Tibial nerve (tissue), 4 donors: ENCODE data around the gene PNPLA7. TPM values are rescaled to one million over a fixed set of nuclear protein-coding genes. Genes with fewer than 3 reads are reported as not detected.

Experiments
- DNase-seq, 2 donors: peaks; one replicate each; pipeline ENCODE4 v3.0.0-alpha.2; 2019; ENCODE audit warnings: low spot score in 2 of 2
- H3K27ac ChIP-seq, 4 donors: fragments of 200-600 bp; sonication (generic) in 3 of 4; one replicate each; pipeline ENCODE4 v1.5.1; 2017 to 2019; ENCODE audit warnings: mild to moderate bottlenecking in 1 of 4
- H3K27me3 ChIP-seq, 2 donors: fragments of 200-600 bp; sonication (generic) in 1 of 2; one replicate each; pipeline versions ENCODE4 v1.5.1 to v1.6.0; 2017 to 2019
- H3K36me3 ChIP-seq, 3 donors: fragments of 200-600 bp; sonication (generic); one replicate each; pipeline ENCODE4 v1.5.1; 2018 to 2019
- H3K4me1 ChIP-seq, 4 donors: fragments of 200-600 bp; sonication (generic) in 3 of 4; one replicate each; pipeline ENCODE4 v1.5.1; 2017 to 2019
- H3K4me3 ChIP-seq, 4 donors: fragments of 200-600 bp; sonication (generic) in 3 of 4; one replicate each; pipeline ENCODE4 v1.5.1; 2017 to 2019; ENCODE audit warnings: mild to moderate bottlenecking in 1 of 4, moderate library complexity in 1 of 4
- H3K9me3 ChIP-seq, 4 donors: fragments of 200-600 bp; sonication (generic) in 3 of 4; one replicate each; pipeline ENCODE4 v1.5.1; 2017 to 2019
- EP300 ChIP-seq, 2 donors: sonication (generic); formaldehyde crosslinking; IDR thresholded peaks; one replicate each; pipeline ENCODE4 v1.6.1; 2017; ENCODE audit warnings: antibody characterized with exemption in 2 of 2, mild to moderate bottlenecking in 1 of 2
- POLR2A ChIP-seq, 2 donors: fragments of 450-650 bp; IDR thresholded peaks; one replicate each; pipeline ENCODE4 v1.6.1; 2017; ENCODE audit warnings: antibody characterized with exemption in 2 of 2, mild to moderate bottlenecking in 2 of 2, moderate library complexity in 2 of 2
- WGBS, 2 donors: methylation state at CpG; one replicate each; pipeline ENCODE4 v1.1.5; 2018; 5-methylcytosine and 5-hydroxymethylcytosine counted together
- total RNA-seq, 4 donors: library from RNA; depleted of rRNA; stranded (reverse); fragments of >200 nt; gene quantifications; one replicate each; pipeline ENCODE4 v1.1.0, GENCODE V29; 2016
- TF ChIP-seq, protein P1 (sequence below), 5 experiments: fragments of 200-600 bp in 3 of 5; fragments of 450-650 bp in 2 of 5; sonication (generic) in 3 of 5; IDR thresholded peaks; one replicate each; pipeline ENCODE4 v1.5.1; 2016 to 2019; ENCODE audit warnings: antibody characterized with exemption in 5 of 5, mild to moderate bottlenecking in 3 of 5, moderate library complexity in 2 of 5

Gene PNPLA7
- total RNA-seq, 4 donors from 2014 or later, result 12.0 to 25.2 (median 18.7) TPM

DNA sequence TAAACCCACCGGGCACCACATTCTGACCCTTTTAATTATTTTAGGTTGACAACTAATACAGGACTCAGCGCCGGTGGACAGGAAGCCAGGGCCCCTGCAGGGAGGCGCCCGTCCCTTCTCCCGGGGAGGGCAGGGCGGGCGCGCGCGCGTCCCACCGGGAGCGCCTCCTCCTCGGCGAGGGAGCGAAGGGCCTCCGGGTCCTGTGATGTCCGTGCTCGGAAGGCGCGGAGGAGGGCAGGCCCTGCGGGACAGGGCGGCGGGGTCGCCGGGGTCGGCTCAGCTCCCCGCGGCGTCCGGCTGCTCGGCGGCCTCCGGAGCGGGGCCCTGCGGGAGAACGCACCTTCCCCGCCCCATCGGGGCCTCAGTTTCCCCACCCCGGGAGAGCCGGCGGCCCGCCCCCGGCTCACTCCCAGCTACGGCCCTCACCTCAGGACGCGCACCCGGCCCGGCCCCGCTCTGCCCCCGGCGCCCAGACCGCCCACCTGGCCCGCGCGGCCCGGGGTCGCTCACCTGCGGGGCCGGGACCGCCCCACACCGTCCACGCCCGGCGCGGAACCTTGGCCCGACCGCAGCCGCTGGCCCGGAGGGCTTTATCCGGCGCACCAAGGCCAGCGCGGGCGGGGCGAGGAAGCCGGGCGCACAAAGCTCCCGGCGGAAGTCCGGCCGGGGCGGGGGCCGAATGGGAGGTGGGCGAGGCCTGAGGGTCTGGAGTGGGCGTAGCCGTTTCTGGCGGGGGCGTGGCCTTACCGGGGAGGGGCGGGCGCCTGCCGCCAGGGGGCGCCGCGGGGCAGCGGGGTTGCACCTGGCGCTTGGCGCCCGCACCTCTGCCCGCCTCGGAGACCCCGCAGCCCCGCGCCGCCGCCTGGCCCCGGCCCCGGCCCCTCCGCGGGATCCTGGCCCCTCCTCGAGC, 127.3 kb downstream of the PNPLA7 start, which contains the start of the genes EXD3 and NOXA1:
Gene EXD3, minus strand, starts transcription at position 559 of the 910 bp plus-strand sequence. CDS start 27,805 bp downstream, outside the sequence.
Gene NOXA1, plus strand, starts transcription at position 790 of the 910 bp plus-strand sequence. CDS start 137 bp downstream, outside the sequence.
- TF ChIP-seq, protein P1, sequence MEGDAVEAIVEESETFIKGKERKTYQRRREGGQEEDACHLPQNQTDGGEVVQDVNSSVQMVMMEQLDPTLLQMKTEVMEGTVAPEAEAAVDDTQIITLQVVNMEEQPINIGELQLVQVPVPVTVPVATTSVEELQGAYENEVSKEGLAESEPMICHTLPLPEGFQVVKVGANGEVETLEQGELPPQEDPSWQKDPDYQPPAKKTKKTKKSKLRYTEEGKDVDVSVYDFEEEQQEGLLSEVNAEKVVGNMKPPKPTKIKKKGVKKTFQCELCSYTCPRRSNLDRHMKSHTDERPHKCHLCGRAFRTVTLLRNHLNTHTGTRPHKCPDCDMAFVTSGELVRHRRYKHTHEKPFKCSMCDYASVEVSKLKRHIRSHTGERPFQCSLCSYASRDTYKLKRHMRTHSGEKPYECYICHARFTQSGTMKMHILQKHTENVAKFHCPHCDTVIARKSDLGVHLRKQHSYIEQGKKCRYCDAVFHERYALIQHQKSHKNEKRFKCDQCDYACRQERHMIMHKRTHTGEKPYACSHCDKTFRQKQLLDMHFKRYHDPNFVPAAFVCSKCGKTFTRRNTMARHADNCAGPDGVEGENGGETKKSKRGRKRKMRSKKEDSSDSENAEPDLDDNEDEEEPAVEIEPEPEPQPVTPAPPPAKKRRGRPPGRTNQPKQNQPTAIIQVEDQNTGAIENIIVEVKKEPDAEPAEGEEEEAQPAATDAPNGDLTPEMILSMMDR (IDR thresholded peaks at IDR 0.05), result peak; percentile 72 to 97 (median 96)
- TF ChIP-seq EP300 (IDR thresholded peaks at IDR 0.05) (peak in 1 of 2 donors; percentile 69), POLR2A (IDR thresholded peaks at IDR 0.05) (peak; percentile 15 to 28)
- DNase-seq, result peak; percentile 82
- H3K36me3 ChIP-seq, result no peaks in the 10 kb centered on the region
- 1% methylated on average over 28 to 31 of the region's 113 CpGs for WGBS, 2 donors
- H3K9me3 ChIP-seq, result no peaks in the 10 kb centered on the region
- no peaks in the 10 kb centered on the region for H3K27me3 ChIP-seq
- H3K4me3 ChIP-seq, result peak within 1 kb of the TSS; percentile 69 to 78 (median 74)
- H3K4me1 ChIP-seq, result peaks cover 0 to 38% (median 19%) of the 10 kb centered on the region in 4 donors
- H3K27ac ChIP-seq, result peak within 1 kb of the TSS; percentile 60 to 92 (median 86)

DNA sequence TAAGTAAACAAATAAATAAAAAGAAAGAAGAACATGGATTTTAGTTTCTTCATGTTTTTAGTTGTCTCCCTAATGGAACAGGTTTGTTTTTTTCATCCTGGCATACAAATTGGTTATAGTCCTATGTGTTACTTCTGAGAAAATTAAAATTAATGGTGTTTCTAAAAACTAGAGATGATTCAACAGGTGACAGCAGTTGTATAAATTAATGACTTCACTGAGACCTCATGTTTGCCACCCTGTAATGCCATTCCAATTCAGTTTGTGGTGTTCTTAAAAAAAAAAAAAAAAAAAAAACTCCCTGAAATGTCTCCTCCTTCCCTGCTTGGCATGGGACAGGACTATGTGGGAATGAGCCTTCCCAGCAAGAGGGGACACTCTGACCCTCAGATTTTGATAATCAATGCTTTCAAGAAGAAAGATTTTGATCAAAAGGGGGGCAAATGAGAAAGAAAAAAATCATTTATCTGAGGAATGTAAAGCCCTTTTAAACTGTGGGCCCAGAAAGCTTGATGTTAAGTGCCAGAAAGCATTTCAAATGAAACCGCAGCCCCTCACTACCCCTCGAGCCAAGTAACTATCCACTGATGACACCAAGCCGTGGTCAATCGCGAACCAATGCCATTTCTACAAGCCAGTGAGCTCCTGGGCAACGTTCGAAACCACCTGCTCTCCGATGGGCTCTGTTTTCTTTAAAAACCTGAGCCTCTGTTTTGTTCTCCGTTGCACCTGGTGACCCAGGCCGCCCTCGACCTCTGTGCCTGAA, 128.2 kb downstream of the PNPLA7 start:
- whole genome bisulfite sequencing, 2 donors, result 1 to 2% methylated on average over 11 of the region's 11 CpGs
- no peaks in the 10 kb centered on the region for H3K27me3 ChIP-seq
- H3K4me3 ChIP-seq, result peak overlapping the region; percentile 69 to 78 (median 74)
- TF ChIP-seq POLR2A (IDR thresholded peaks at IDR 0.05), result no peak
- no peak for TF ChIP-seq EP300 (IDR thresholded peaks at IDR 0.05)
- TF ChIP-seq, protein P1 (IDR thresholded peaks at IDR 0.05), result no peak
- no peak for DNase-seq
- H3K27ac ChIP-seq, result peak overlapping the region in 3 of 4 donors; percentile 73 to 92 (median 87)
- H3K9me3 ChIP-seq, result no peaks in the 10 kb centered on the region
- H3K4me1 ChIP-seq, result peaks cover 0 to 38% (median 19%) of the 10 kb centered on the region in 4 donors
- H3K36me3 ChIP-seq, result peaks cover 0 to 8% (median 0%) of the 10 kb centered on the region in 3 donors

DNA sequence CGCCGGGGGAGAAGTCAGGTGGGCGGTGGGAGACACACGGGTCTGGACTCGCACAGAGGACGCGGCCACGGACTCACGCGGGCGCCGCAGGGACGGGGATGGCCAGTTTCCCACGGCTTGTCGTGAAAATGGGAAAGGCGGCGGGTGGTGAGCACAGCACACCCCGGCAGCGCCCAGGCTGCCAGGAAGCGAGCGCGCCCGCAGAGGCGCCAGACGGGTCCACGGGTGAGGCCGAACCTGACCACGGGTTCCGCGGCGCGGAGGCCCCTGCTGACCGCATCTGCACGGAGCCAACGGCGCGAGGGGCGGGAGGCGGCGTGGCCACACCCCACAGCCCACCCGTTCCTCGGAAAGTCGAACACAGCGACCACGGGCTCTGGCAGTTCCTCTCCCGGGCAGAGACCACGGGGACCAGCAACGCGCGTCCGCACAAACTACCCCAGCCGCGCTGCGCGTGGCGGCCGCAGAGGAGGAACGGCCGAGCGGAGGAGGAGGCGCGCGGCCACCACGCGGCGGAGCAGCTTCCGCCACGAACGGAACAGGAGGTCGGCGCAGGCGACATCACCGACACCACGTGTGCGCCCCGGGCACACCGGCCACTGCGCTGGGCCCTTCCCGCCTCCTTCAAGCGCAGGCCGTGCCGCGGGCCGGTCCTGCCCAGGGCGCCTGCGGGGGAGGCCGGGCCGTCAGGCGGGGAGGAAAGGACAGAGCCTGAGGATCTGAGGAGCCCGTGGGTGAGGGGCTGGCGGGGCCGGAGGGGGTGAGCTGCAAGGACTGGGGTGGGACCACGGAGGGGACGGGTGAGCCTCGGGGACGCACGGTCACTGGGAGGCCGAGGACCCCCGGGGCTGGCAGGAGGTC, 132.8 kb downstream of the PNPLA7 start:
- H3K9me3 ChIP-seq, result no peaks in the 10 kb centered on the region
- WGBS, 2 donors, result 85 to 92% methylated on average over 69 to 99 of the region's 99 CpGs
- peaks cover 0 to 19% (median 10%) of the 10 kb centered on the region in 4 donors for H3K4me1 ChIP-seq
- H3K4me3 ChIP-seq, result peak overlapping the region in 3 of 4 donors; percentile 16 to 33 (median 24)
- no peak for TF ChIP-seq EP300 (IDR thresholded peaks at IDR 0.05)
- TF ChIP-seq, protein P1 (IDR thresholded peaks at IDR 0.05), result no peak
- no peak for TF ChIP-seq POLR2A (IDR thresholded peaks at IDR 0.05)
- peak overlapping the region in 1 of 4 donors; percentile 4 for H3K27ac ChIP-seq
- no peak for DNase-seq
- peaks cover 0 to 18% (median 0%) of the 10 kb centered on the region in 3 donors for H3K36me3 ChIP-seq
- H3K27me3 ChIP-seq, result no peaks in the 10 kb centered on the region

DNA sequence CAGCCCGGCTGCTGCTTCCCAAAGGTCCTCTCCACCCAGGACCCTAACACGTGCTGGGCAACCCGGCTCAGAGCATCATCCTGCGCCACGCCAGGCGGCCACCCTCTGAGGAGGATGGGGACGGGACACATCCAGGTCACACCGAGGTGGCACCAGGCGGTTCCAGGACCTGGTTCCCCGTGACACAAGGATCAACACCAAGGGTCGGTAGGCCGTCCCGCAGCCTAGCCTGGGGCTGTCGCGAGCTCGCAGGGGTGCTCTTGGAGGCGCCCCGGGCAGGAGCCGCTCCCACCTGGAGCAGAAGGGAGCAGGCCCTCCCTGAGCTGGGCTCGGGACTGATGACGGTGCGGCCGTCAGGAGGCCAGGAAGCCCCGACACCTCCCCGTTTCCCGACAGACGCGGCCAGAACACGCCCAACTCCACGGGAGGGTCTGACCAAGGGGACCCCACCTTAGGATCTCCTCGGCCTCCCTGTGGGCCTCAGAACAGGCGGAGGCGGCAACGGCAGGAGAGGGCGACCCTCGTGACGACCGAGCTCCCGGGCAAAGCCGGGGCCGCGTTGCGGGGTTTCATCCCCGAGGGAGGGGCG, 133.5 kb downstream of the PNPLA7 start:
- TF ChIP-seq, protein P1 (IDR thresholded peaks at IDR 0.05), result no peak
- no peak for TF ChIP-seq EP300 (IDR thresholded peaks at IDR 0.05)
- TF ChIP-seq POLR2A (IDR thresholded peaks at IDR 0.05), result no peak
- Histone ChIP-seq H3K27me3 (no peaks in the 10 kb centered on the region), H3K36me3 (peaks cover 0 to 18% (median 0%) of the 10 kb centered on the region in 3 donors), H3K27ac (no peak overlapping the region), H3K4me1 (peaks cover 0 to 19% (median 9%) of the 10 kb centered on the region in 4 donors), H3K9me3 (no peaks in the 10 kb centered on the region), H3K4me3 (peak overlapping the region in 2 of 4 donors; percentile 24 to 33)
- DNase-seq, result no peak
- WGBS, 2 donors, result 90 to 94% methylated on average over 39 to 41 of the region's 45 CpGs
